HFFc6 (cell line): Measurements from ENCODE around the gene MRTFB. TPM values are rescaled to one million over a fixed set of nuclear protein-coding genes. Genes with fewer than 3 reads are reported as not detected.

ENCODE experiments used
- DNase-seq: peaks from one replicate; pipeline ENCODE4 v3.0.0-alpha.2; 2018
- H3K27ac Mint-ChIP-seq: 2 replicates; pipeline ENCODE4 v1.8.0; 2020; ENCODE audit warnings: mild to moderate bottlenecking, mixed read lengths
- H3K27me3 Mint-ChIP-seq: 2 replicates; pipeline ENCODE4 v1.8.0; 2021; ENCODE audit warnings: mild to moderate bottlenecking, moderate library complexity, mixed read lengths; ENCODE audit not compliant: insufficient read depth
- H3K36me3 Mint-ChIP-seq: 2 replicates; pipeline ENCODE4 v1.8.0; 2021; ENCODE audit warnings: low read depth, mixed read lengths
- H3K4me1 Mint-ChIP-seq: 2 replicates; pipeline ENCODE4 v1.8.0; 2020; ENCODE audit warnings: low read depth, mixed read lengths
- H3K4me3 Mint-ChIP-seq: 2 replicates; pipeline ENCODE4 v1.8.0; 2020; ENCODE audit warnings: mild to moderate bottlenecking, moderate library complexity, mixed read lengths
- H3K9me3 Mint-ChIP-seq: 2 replicates; pipeline ENCODE4 v1.8.0; 2020; ENCODE audit warnings: mild to moderate bottlenecking, mixed read lengths
- CTCF ChIP-seq: fragments of 200-600 bp; sonication (generic); IDR thresholded peaks from 2 replicates; pipeline ENCODE4 v1.5.0; 2021; ENCODE audit warnings: antibody characterized with exemption, mild to moderate bottlenecking
- total RNA-seq, 6 experiments: library from RNA; stranded (reverse); fragmentation: NEBNext Ultra II Directional; extraction: Animal tissue kit (Norgen Biotek cat#: 25700); gene quantifications; 2 replicates in 1 of 6; 3 replicates in 5 of 6; pipeline ENCODE4 v1.2.3, GENCODE V29; 2021

MRTFB gene
- total RNA-seq, 6 experiments from 2014 or later: 10.3 to 16.9 (median 14.0) TPM

DNA sequence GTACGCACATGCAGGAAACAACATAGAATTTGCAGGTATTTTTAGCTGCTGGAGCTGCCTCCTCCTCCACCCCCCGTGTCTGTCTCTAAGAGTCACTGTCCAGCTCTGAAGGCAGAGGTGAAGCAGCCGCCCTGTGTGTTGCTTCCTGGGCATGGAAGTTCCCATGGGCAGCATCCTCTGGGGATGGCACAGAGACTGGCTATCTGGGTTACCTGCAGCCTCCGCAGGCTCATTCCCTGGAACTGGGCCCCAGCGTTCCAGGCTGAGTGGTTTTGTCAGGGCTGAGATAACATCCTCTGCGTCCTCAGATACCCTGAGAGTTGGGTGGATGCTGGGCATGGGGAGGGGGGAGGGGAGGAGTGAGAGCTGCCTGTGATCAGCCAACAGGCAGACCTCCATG, 41.5 kb upstream of the MRTFB start:
- Mint-ChIP-seq H3K36me3 (no peaks in the 10 kb centered on the region), H3K4me3 (no peak overlapping the region), H3K27ac (no peak overlapping the region), H3K9me3 (no peaks in the 10 kb centered on the region), H3K4me1 (no peaks in the 10 kb centered on the region), H3K27me3 (peaks cover 5% of the 10 kb centered on the region)
- no peak for TF ChIP-seq CTCF
- no peak for DNase-seq

GRCh38 chr16:14035092-14035491, 36.0 kb upstream of the MRTFB start:
- H3K4me1 Mint-ChIP-seq: no peaks in the 10 kb centered on the region
- H3K36me3 Mint-ChIP-seq: no peaks in the 10 kb centered on the region
- no peak overlapping the region for H3K4me3 Mint-ChIP-seq
- peaks cover 5% of the 10 kb centered on the region for H3K27me3 Mint-ChIP-seq
- no peak overlapping the region for H3K27ac Mint-ChIP-seq
- no peak for TF ChIP-seq CTCF
- H3K9me3 Mint-ChIP-seq: no peaks in the 10 kb centered on the region
- no peak for DNase-seq

DNA sequence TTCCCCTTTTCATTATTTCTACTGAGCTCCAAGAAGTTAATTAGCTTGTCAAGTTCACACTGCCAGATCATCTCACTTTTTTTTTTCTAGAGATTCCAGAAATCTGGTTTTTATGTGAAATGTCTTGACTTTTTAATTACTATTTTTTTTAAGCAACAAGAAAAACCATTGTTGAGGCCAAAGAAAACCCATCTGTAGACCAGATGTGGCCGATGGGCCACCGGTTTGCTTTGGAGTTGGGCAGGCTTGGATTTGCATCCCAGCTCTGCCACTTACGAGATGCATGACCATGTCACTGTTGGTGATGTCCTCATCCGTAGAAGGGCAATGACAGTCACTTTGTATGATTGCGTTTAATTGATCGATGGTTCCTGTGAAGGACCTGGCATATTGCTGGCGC, 34.2 kb upstream of the MRTFB start:
- TF ChIP-seq CTCF: no peak
- Mint-ChIP-seq H3K36me3 (no peaks in the 10 kb centered on the region), H3K4me1 (no peaks in the 10 kb centered on the region), H3K27ac (no peak overlapping the region), H3K4me3 (no peak overlapping the region), H3K9me3 (no peaks in the 10 kb centered on the region), H3K27me3 (peaks cover 5% of the 10 kb centered on the region)
- no peak for DNase-seq

DNA sequence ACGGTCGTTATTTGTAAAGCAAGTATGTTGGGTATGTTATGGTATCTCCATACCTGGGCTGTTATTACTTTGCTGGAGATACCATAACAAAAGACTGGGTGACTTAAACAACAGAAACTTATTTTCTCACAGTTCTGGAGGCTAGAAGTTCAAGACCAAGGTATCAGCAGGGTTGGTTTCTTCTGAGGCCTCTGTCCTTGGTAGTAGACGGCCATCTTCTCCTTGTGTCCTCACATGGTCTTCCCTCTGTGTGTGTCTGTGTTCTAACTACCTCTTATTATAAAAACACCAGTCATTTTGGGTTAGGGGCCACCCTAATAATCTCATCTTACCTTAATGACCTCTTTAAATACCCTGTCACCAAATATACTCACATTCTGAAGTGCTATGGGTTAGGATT, 33.2 kb upstream of the MRTFB start:
- H3K27ac Mint-ChIP-seq: no peak overlapping the region
- no peaks in the 10 kb centered on the region for H3K9me3 Mint-ChIP-seq
- no peaks in the 10 kb centered on the region for H3K36me3 Mint-ChIP-seq
- no peaks in the 10 kb centered on the region for H3K4me1 Mint-ChIP-seq
- DNase-seq: no peak
- TF ChIP-seq CTCF: no peak
- no peak overlapping the region for H3K4me3 Mint-ChIP-seq
- H3K27me3 Mint-ChIP-seq: peaks cover 5% of the 10 kb centered on the region

DNA sequence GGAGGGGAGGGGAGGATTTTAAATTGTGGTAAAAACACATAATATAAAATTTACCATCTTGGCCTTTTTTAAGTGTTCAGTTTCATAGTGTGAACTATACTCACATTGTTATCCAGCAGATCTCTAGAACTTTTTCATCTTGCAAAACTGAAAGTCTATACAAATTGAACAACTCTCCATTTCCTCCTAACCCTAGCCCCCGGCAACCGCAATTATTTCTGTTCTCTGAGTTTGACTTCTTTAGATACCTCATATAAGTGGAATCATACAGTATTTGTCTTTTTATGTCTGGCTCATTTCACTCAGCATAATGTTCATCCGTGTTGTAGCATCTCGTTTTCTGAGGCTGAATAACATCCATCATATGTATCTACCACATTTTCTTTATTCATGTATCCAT, 30.0 kb upstream of the MRTFB start:
- no peaks in the 10 kb centered on the region for H3K4me1 Mint-ChIP-seq
- no peak overlapping the region for H3K4me3 Mint-ChIP-seq
- no peak for DNase-seq
- H3K36me3 Mint-ChIP-seq: no peaks in the 10 kb centered on the region
- H3K9me3 Mint-ChIP-seq: no peaks in the 10 kb centered on the region
- peaks cover 2% of the 10 kb centered on the region; the same call in 1 of the 2 replicates for H3K27me3 Mint-ChIP-seq
- no peak overlapping the region for H3K27ac Mint-ChIP-seq
- TF ChIP-seq CTCF: no peak

GRCh38 chr16:14042706-14043105, 28.4 kb upstream of the MRTFB start:
- no peak for TF ChIP-seq CTCF
- Mint-ChIP-seq H3K4me3 (no peak overlapping the region), H3K4me1 (no peaks in the 10 kb centered on the region), H3K27me3 (peaks cover 4% of the 10 kb centered on the region; the same call in 1 of the 2 replicates), H3K27ac (no peak overlapping the region), H3K36me3 (no peaks in the 10 kb centered on the region), H3K9me3 (no peaks in the 10 kb centered on the region)
- DNase-seq: no peak
